GM12874 (cell line): ENCODE measurements around the gene CYP2D6.

ENCODE experiments used
- TF ChIP-seq, protein P1 (sequence below): IDR thresholded peaks from 2 replicates; pipeline ENCODE4 v1.5.1; 2011; ENCODE audit warnings: low read depth, mild to moderate bottlenecking, control low read depth, low read length, moderate library complexity; ENCODE audit not compliant: insufficient read depth

Gene CYP2D6

DNA sequence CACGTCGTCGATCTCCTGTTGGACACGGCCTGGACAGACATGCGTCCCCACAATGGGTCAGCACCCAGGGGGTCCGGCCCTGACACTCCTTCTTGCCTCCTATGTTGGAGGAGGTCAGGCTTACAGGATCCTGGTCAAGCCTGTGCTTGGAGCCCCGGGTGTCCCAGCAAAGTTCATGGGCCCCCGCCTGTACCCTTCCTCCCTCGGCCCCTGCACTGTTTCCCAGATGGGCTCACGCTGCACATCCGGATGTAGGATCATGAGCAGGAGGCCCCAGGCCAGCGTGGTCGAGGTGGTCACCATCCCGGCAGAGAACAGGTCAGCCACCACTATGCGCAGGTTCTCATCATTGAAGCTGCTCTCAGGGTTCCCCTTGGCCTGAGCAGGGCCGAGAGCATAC, 3.0 kb downstream of the CYP2D6 start:
- TF ChIP-seq, protein P1, sequence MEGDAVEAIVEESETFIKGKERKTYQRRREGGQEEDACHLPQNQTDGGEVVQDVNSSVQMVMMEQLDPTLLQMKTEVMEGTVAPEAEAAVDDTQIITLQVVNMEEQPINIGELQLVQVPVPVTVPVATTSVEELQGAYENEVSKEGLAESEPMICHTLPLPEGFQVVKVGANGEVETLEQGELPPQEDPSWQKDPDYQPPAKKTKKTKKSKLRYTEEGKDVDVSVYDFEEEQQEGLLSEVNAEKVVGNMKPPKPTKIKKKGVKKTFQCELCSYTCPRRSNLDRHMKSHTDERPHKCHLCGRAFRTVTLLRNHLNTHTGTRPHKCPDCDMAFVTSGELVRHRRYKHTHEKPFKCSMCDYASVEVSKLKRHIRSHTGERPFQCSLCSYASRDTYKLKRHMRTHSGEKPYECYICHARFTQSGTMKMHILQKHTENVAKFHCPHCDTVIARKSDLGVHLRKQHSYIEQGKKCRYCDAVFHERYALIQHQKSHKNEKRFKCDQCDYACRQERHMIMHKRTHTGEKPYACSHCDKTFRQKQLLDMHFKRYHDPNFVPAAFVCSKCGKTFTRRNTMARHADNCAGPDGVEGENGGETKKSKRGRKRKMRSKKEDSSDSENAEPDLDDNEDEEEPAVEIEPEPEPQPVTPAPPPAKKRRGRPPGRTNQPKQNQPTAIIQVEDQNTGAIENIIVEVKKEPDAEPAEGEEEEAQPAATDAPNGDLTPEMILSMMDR = no peak

DNA sequence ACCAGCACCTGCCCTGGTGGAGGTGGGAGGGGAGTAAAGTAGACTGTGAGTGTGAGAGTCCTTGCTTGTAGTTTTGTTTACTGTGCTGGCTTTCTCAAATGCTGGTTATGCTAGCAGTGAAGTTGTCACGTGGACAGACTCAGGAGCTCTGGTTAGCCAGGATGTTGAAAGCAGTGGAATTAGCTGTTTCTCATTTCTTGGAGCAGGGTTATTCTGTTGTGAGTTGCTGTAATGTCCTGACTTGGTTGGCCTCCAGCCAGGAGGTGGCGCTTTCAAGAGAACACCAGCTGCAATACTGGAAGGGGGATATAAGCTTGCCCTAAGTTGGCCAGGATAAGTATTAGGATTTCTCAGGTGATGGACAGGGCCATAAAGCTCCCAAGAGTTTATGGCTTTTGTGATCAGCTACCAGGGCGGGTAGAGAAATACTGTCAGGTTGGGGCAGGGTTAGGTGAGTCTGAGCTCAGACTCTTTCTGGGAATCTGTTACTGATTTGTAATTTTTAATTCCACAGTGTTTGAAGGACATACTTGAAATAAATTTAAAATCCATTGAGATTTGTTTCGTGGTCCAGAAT, 13.7 kb downstream of the CYP2D6 start:
- TF ChIP-seq, protein P1 = peak; percentile 3; the same call in 1 of the 2 replicates

DNA sequence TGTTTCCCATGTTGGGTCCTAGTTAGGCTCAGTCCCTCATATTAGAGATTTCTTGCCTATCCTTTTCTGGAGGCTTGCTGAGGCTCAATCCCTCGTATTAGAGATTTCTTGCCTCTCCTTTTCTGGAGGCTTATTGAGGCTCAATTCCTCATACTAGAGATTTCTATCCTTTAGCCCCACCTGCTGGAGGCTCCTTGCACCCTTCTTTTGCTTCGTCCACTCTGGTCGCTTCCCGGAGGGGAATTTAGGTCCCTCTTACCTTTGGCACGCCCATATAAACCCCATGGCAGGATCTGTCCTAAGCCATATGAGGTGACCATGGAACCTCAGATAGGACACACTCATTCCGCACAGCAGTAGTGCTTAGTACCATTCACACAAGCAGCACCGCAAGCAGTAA, 15.9 kb downstream of the CYP2D6 start:
- TF ChIP-seq, protein P1 = peak; percentile 20; the same call in 1 of the 2 replicates

DNA sequence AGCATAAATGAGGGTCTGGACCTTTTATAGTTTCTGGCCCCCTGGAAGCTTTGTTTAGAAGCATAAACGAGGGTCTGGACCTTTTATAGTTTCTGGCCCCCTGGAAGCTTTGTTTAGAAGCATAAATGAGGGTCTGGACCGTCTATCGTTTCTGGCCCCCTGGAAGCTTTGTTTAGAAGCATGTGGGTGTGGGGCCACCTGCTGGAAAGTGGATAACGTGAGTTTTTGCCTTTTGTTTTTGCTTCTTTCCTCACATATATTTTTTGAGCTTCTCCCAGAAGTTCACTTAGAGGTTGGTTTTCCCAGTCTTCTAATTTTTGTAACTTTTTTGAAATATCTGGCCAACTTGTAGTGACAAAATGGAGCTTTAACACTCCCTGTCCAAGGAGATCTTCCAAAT, 17.8 kb downstream of the CYP2D6 start:
- TF ChIP-seq, protein P1 = 0 out of 2 replicates have a peak, but pooled peaks have one; percentile 14

DNA sequence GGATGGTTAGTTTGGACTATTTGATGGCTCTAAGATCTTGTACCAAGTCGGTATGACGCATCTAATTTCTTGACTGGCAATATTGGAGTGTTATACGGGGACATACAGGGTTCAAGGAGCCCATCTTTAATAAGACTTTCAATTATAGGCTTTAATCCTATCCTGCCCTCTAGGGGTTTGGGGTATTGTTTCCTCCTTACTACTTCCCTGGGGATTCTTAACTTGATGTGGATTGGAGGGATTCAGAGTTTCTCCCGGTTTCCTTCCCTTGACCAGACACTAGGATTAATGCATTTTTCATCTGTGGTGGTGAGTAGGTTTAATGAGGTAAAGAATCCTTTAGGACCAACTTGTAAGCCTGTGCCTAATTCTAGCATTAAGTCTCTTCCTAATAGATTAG, 18.8 kb downstream of the CYP2D6 start:
- TF ChIP-seq, protein P1 = no peak

DNA sequence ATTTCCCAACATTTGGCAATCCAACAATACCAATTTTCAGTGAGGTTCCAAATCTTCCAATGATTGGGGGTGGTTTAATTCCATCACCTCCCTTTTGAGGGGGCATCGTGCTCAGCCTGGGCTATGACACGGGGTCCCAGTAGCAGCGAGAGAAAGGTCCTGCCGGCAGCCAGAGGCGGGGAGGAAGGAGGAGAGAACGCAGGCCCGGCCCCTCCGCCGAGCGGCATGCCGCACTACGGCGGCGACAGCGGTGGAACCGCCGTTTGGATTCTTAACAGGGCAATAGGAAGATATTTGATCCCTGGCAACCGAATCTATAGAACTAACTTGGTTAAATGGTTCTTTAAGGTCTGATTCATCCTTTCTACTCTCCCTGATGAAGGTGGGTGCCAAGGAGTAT, 21.8 kb downstream of the CYP2D6 start:
- TF ChIP-seq, protein P1 = no peak

DNA sequence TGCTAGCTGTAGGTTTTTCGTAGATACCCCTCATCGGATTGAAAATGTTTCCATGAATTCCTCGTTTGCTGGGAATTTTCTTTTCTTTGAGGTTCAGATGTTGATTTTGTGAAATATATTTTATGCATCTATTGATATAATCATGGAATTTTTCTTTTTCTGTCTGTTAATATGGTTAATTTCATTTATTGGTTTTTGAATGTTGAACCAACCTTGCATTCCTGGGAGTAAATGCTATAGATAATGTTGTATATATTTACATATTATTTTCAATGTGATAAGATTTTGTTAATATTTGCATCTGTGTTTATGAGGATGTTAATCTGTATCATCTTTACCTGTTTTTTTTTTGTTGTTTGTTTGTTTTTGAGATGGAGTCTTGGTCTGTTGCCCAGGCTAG, 29.4 kb downstream of the CYP2D6 start:
- TF ChIP-seq, protein P1 = no peak
